ENCODE results near the gene SORL1-AS1.
A peak's percentile ranks its signal among the peaks of the same experiment; 100 is the strongest.
"Not testable (repeated sequence)": the region's sequence is repeated elsewhere in the genome, so short reads cannot be mapped to it uniquely, and the experiment has no call there.

The SORL1-AS1 gene

GRCh38 chr11:121427400-121427744, 25.4 kb downstream of the SORL1-AS1 start:
- no peak for DNase-seq

GRCh38 chr11:121426476-121427399, 26.0 kb downstream of the SORL1-AS1 start:
- peak in 1 of 3 donors; percentile 55 for DNase-seq

GRCh38 chr11:121425828-121426227, 26.9 kb downstream of the SORL1-AS1 start:
- DNase-seq, result no peak

GRCh38 chr11:121422675-121423074, 30.1 kb downstream of the SORL1-AS1 start:
- DNase-seq, result no peak

GRCh38 chr11:121421149-121421901, 31.4 kb downstream of the SORL1-AS1 start:
- no peak for DNase-seq

- DNase-seq, result no peak
Observed at GRCh38 chr11:121420398-121420797, 32.4 kb downstream of the SORL1-AS1 start.

GRCh38 chr11:121419836-121420235, 32.9 kb downstream of the SORL1-AS1 start:
- DNase-seq, result no peak

- peak; percentile 46 to 80 (median 51) for DNase-seq
Observed at GRCh38 chr11:121418625-121419114, 34.1 kb downstream of the SORL1-AS1 start.

- no peak for DNase-seq
Observed at GRCh38 chr11:121417607-121418006, 35.2 kb downstream of the SORL1-AS1 start.

- peak; percentile 77 to 87 (median 84) for DNase-seq
Observed at GRCh38 chr11:121417055-121417551, 35.7 kb downstream of the SORL1-AS1 start.

GRCh38 chr11:121415856-121416255, 36.9 kb downstream of the SORL1-AS1 start:
- no peak for DNase-seq

- DNase-seq, result no peak
Observed at GRCh38 chr11:121414141-121414913, 38.4 kb downstream of the SORL1-AS1 start.

- no peak for DNase-seq
Observed at GRCh38 chr11:121412711-121413415, 39.9 kb downstream of the SORL1-AS1 start.

GRCh38 chr11:121412000-121412587, 40.7 kb downstream of the SORL1-AS1 start:
- no peak for DNase-seq

GRCh38 chr11:121411330-121411729, 41.4 kb downstream of the SORL1-AS1 start:
- not testable (repeated sequence) for DNase-seq

- not testable (repeated sequence) for DNase-seq
Observed at GRCh38 chr11:121410041-121410440, 42.7 kb downstream of the SORL1-AS1 start.

- no peak for DNase-seq
Observed at GRCh38 chr11:121408830-121409229, 43.9 kb downstream of the SORL1-AS1 start.

GRCh38 chr11:121406291-121406690, 46.5 kb downstream of the SORL1-AS1 start:
- no peak for DNase-seq

- no peak for DNase-seq
Observed at GRCh38 chr11:121405646-121406045, 47.1 kb downstream of the SORL1-AS1 start.

GRCh38 chr11:121394785-121395184, 58.0 kb downstream of the SORL1-AS1 start:
- no peak for DNase-seq

- DNase-seq, result no peak
Observed at GRCh38 chr11:121393855-121394254, 58.9 kb downstream of the SORL1-AS1 start.

Measured in muscle of back (tissue), 3 donors.